Testis (tissue), 2 donors: ENCODE measurements around the gene WRAP73.

Experiments used
- POLR2A ChIP-seq: fragments of 450-650 bp; IDR thresholded peaks from one replicate; pipeline ENCODE4 v1.6.1; 2017; ENCODE audit warnings: antibody characterized with exemption, mild to moderate bottlenecking, moderate library complexity
- TF ChIP-seq, protein P1 (sequence below), 3 experiments: fragments of 450-650 bp in 2 of 3; fragments of 200-600 bp in 1 of 3; sonication (generic) in 1 of 3; IDR thresholded peaks; one replicate each; pipeline ENCODE4 v1.5.1; 2016 to 2019; ENCODE audit warnings: antibody characterized with exemption in 3 of 3, mild to moderate bottlenecking in 2 of 3, moderate library complexity in 1 of 3

DNA sequence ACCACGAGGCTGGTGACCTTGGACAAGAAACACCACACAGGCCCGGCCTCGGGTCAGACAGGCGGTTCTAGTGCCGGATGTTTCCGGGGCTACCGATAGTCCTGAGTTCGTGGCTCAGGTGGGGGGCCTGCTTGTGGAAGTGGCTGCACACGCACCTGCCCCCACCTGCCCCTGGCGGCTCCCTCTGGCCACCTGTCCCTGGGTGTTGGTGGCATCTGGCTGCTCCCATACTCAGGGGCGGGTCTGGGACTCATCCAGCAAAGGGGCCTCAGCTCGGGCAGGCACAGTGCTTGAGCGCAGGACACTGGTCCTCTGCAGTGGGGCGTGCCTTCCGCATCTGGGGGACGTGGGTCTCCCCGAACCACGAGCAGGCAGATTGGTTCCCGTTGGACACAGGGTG lies 36.0 kb upstream of the WRAP73 start:
- TF ChIP-seq, protein P1, sequence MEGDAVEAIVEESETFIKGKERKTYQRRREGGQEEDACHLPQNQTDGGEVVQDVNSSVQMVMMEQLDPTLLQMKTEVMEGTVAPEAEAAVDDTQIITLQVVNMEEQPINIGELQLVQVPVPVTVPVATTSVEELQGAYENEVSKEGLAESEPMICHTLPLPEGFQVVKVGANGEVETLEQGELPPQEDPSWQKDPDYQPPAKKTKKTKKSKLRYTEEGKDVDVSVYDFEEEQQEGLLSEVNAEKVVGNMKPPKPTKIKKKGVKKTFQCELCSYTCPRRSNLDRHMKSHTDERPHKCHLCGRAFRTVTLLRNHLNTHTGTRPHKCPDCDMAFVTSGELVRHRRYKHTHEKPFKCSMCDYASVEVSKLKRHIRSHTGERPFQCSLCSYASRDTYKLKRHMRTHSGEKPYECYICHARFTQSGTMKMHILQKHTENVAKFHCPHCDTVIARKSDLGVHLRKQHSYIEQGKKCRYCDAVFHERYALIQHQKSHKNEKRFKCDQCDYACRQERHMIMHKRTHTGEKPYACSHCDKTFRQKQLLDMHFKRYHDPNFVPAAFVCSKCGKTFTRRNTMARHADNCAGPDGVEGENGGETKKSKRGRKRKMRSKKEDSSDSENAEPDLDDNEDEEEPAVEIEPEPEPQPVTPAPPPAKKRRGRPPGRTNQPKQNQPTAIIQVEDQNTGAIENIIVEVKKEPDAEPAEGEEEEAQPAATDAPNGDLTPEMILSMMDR (IDR thresholded peaks at IDR 0.05): no peak
- TF ChIP-seq POLR2A: no peak
